Endothelial cell of umbilical vein (primary cell): ENCODE results near the gene IFITM10. TPM values are rescaled to one million over a fixed set of nuclear protein-coding genes. Genes with fewer than 3 reads are reported as not detected.

ENCODE experiments used
- BruUV-seq: library from RNA; stranded (reverse); fragments of 400-500 nt; replicated peaks from 2 replicates; lab custom pipeline; 2021; lab: Mats Ljungman, UMichigan
- CTCF ChIA-PET: fragments of 300-600, 350-600 bp; sonication (Branson Sonifier 250); formaldehyde crosslinking; loops from one replicate; lab custom pipeline; 2021; ENCODE audit warnings: antibody characterized with exemption, inconsistent platforms; lab: Charles Lee
- POLR2A ChIA-PET: fragments of 300-600, 350-600 bp; sonication (Branson Sonifier 250); formaldehyde crosslinking; loops from one replicate; lab custom pipeline; 2021; ENCODE audit warnings: antibody characterized with exemption, inconsistent platforms; lab: Charles Lee
- DNase-seq: peaks from one replicate; pipeline ENCODE4 v3.0.0-alpha.2; 2011; ENCODE audit warnings: low read depth, low spot score
- FAIRE-seq: peaks from 2 replicates; lab custom pipeline; 2011; peaks lifted over from hg19 to GRCh38; lab: Jason Lieb, UNC
- H2AFZ ChIP-seq: 2 replicates; pipeline ENCODE4 v1.6.0; 2012; ENCODE audit warnings: low read depth, low read length, control low read depth, inconsistent platforms
- H3K27ac ChIP-seq: 2 replicates; pipeline ENCODE4 v1.5.1; 2011; ENCODE audit warnings: low read depth, mild to moderate bottlenecking, control low read depth, low read length, moderate library complexity; ENCODE audit not compliant: insufficient read depth
- H3K27me3 ChIP-seq, 2 experiments: 2 replicates each; pipeline versions ENCODE4 v1.6.0 to v1.6.1; 2011; ENCODE audit warnings: low read length in 2 of 2, mixed read lengths in 1 of 2; ENCODE audit not compliant: control insufficient read depth in 2 of 2, insufficient read depth in 2 of 2
- H3K36me3 ChIP-seq, 2 experiments: 2 replicates in 1 of 2; 3 replicates in 1 of 2; pipeline ENCODE4 v1.5.1; 2011; ENCODE audit warnings: low read length in 2 of 2, mild to moderate bottlenecking in 1 of 2, moderate library complexity in 1 of 2; ENCODE audit not compliant: control insufficient read depth in 2 of 2, insufficient read depth in 2 of 2; ENCODE audit errors: extremely low read depth in 1 of 2
- H3K4me1 ChIP-seq: 3 replicates; pipeline ENCODE4 v1.5.1; 2011; ENCODE audit warnings: mild to moderate bottlenecking, low read length; ENCODE audit not compliant: control insufficient read depth, insufficient read depth; ENCODE audit errors: extremely low read depth
- H3K4me2 ChIP-seq: 2 replicates; pipeline ENCODE4 v1.6.1; 2011; ENCODE audit warnings: low read length, control low read depth, mixed read lengths; ENCODE audit not compliant: insufficient read depth
- H3K4me3 ChIP-seq, 3 experiments: fragments of 200-600 bp in 1 of 3; sonication (generic), shearing (Covaris generic) in 1 of 3; replicated peaks in 1 of 3; 2 replicates each; pipeline ENCODE4 v1.5.1; 2011 to 2016; ENCODE audit warnings: control low read depth in 3 of 3, low read length in 3 of 3, mild to moderate bottlenecking in 2 of 3, inconsistent platforms in 1 of 3, low read depth in 1 of 3, moderate library complexity in 1 of 3; ENCODE audit not compliant: insufficient read depth in 1 of 3
- H3K79me2 ChIP-seq: 2 replicates; pipeline ENCODE4 v1.6.0; 2012; ENCODE audit warnings: low read length, inconsistent platforms; ENCODE audit not compliant: control insufficient read depth, insufficient read depth
- H3K9ac ChIP-seq: replicated peaks from 2 replicates; pipeline ENCODE3; 2011; ENCODE audit warnings: low read length, control low read depth; ENCODE audit not compliant: insufficient read depth; ENCODE audit errors: extremely low read depth
- H3K9me1 ChIP-seq: replicated peaks from 3 replicates; pipeline ENCODE4 v1.6.0; 2011; ENCODE audit warnings: mild to moderate bottlenecking, low read length; ENCODE audit not compliant: control insufficient read depth, insufficient read depth; ENCODE audit errors: extremely low read depth
- H3K9me3 ChIP-seq: replicated peaks from 2 replicates; pipeline ENCODE4 v1.5.1; 2012; ENCODE audit warnings: low read length, inconsistent platforms; ENCODE audit not compliant: control insufficient read depth, insufficient read depth
- H4K20me1 ChIP-seq: replicated peaks from 2 replicates; pipeline ENCODE3; 2011; ENCODE audit warnings: mild to moderate bottlenecking, low read length; ENCODE audit not compliant: control insufficient read depth, insufficient read depth; ENCODE audit errors: extremely low read depth
- EZH2 ChIP-seq: IDR thresholded peaks from 2 replicates; pipeline ENCODE4 v1.6.1; 2012; ENCODE audit warnings: borderline replicate concordance, low read depth, mild to moderate bottlenecking, moderate library complexity, low read length, inconsistent platforms; ENCODE audit not compliant: severe bottlenecking
- FOS ChIP-seq: IDR thresholded peaks from 2 replicates; pipeline ENCODE4 v1.6.1; 2011; ENCODE audit warnings: mild to moderate bottlenecking, low read length, moderate library complexity, borderline replicate concordance; ENCODE audit not compliant: insufficient read depth
- GATA2 ChIP-seq: IDR thresholded peaks from 2 replicates; pipeline ENCODE4 v1.7.0; 2011; ENCODE audit warnings: low read depth, mild to moderate bottlenecking, moderate library complexity, mixed read lengths, low read length; ENCODE audit not compliant: insufficient read length, insufficient read depth
- JUN ChIP-seq: IDR thresholded peaks from 2 replicates; pipeline ENCODE4 v1.6.1; 2011; ENCODE audit warnings: borderline replicate concordance, low read depth; ENCODE audit not compliant: insufficient read length, insufficient read depth
- MAX ChIP-seq: IDR thresholded peaks from 2 replicates; pipeline ENCODE4 v1.6.1; 2011; ENCODE audit not compliant: insufficient read depth, insufficient read length
- MYC ChIP-seq: IDR thresholded peaks from one replicate; pipeline ENCODE4 v1.6.1; 2011; ENCODE audit warnings: mild to moderate bottlenecking, low read depth, low read length
- dilution Hi-C: fragments of 300-500 bp; cut with MboI; formaldehyde crosslinking; loops from one replicate; pipeline ENCODE4 v1.15.0; 2019; ENCODE audit warnings: low sequenced_read_pairs; ENCODE audit not compliant: extremely low pct_ligation_motif_present
- intact Hi-C: fragments of 100-400 bp; cut with micrococcal nuclease; formaldehyde crosslinking; loops from one replicate; pipeline ENCODE4 v1.10.0; 2022
- polyA plus RNA-seq, 4 experiments: library from polyadenylated mRNA; depleted of rRNA in 3 of 4; stranded (reverse) in 3 of 4; unstranded in 1 of 4; fragments of >200 nt; gene quantifications; 2 replicates each; pipeline versions ENCODE4 v1.2.1 to v1.2.3, GENCODE V29; 2011 to 2012; ENCODE audit warnings: missing spikeins in 1 of 4
- total RNA-seq: library from RNA; stranded (reverse); gene quantifications from 2 replicates; pipeline ENCODE4 v1.2.3, GENCODE V29; 2021

IFITM10 gene
- total and polyA plus RNA-seq, 2 donors (not counting 3 experiments of a cell fraction or from before 2014, with no cell fraction given): 0.04 to 0.66 TPM

GRCh38 chr11:1727861-1728260, 22.5 kb downstream of the IFITM10 start:
- Histone ChIP-seq H3K9me3 (no peaks in the 10 kb centered on the region), H2AFZ (no peak overlapping the region), H3K4me3 (no peak overlapping the region), H3K9me1 (no peaks in the 10 kb centered on the region), H3K4me2 (no peak overlapping the region), H3K27ac (no peak overlapping the region), H3K79me2 (no peaks in the 10 kb centered on the region), H3K4me1 (no peaks in the 10 kb centered on the region), H4K20me1 (no peaks in the 10 kb centered on the region), H3K36me3 (no peaks in the 10 kb centered on the region), H3K9ac (no peak overlapping the region), H3K27me3 (no peaks in the 10 kb centered on the region)
- intact Hi-C loops: no loop called here
- ChIA-PET POLR2A (no interaction called here), CTCF (interaction anchor here (0.5 kb wide), 1 partner anchor 36 kb away, joined by 4 read pairs; no protein-coding TSS in a partner anchor)
- TF ChIP-seq FOS: no peak
- no peak for TF ChIP-seq JUN
- no peak for TF ChIP-seq EZH2
- no peak for FAIRE-seq
- no TSS peak for BruUV-seq
- dilution Hi-C loops: no loop called here
- no peak for DNase-seq

GRCh38 chr11:1727096-1727690, 23.2 kb downstream of the IFITM10 start:
- no peak overlapping the region for H3K27ac ChIP-seq
- H3K4me3 ChIP-seq: no peak overlapping the region
- H3K27me3 ChIP-seq: no peaks in the 10 kb centered on the region
- H3K4me2 ChIP-seq: no peak overlapping the region
- H3K4me1 ChIP-seq: no peaks in the 10 kb centered on the region
- no peaks in the 10 kb centered on the region for H4K20me1 ChIP-seq
- intact Hi-C loops (no loop called here), dilution Hi-C loops (no loop called here)
- no peaks in the 10 kb centered on the region for H3K79me2 ChIP-seq
- H3K9me3 ChIP-seq: no peaks in the 10 kb centered on the region
- no TSS peak for BruUV-seq
- H2AFZ ChIP-seq: no peak overlapping the region
- no peaks in the 10 kb centered on the region for H3K36me3 ChIP-seq
- ChIA-PET POLR2A (no interaction called here), CTCF (interaction anchor here (1.8 kb wide), 1 partner anchor 33 kb away, joined by 6 read pairs; no protein-coding TSS in a partner anchor)
- FAIRE-seq: no peak
- DNase-seq: no peak
- no peak overlapping the region for H3K9ac ChIP-seq
- TF ChIP-seq MAX (no peak), FOS (no peak), MYC (no peak), GATA2 (no peak), EZH2 (no peak)
- no peaks in the 10 kb centered on the region for H3K9me1 ChIP-seq
